K562 (cell line): ENCODE results near the gene CGREF1. TPM values are rescaled to one million over a fixed set of nuclear protein-coding genes. Genes with fewer than 3 reads are reported as not detected.

Experiments
- ESRRB ChIP-seq: fragments of 250-450 bp; sonication (Bioruptor Pico); IDR thresholded peaks from 2 replicates; pipeline ENCODE4 v1.5.0; 2020; ENCODE audit warnings: mild to moderate bottlenecking, moderate library complexity, borderline replicate concordance
- KHSRP ChIP-seq: fragments of 450-650 bp; IDR thresholded peaks from 2 replicates; pipeline ENCODE4 v1.6.1; 2017
- MAX ChIP-seq: sonication (generic); formaldehyde crosslinking; IDR thresholded peaks from 2 replicates; pipeline ENCODE4 v1.9.0; 2022; ENCODE audit warnings: mild to moderate bottlenecking, missing genetic modification reagents
- NBN ChIP-seq: fragments of 450-650 bp; IDR thresholded peaks from 2 replicates; pipeline ENCODE4 v1.6.1; 2016; ENCODE audit warnings: low read depth, mild to moderate bottlenecking
- PCBP1 ChIP-seq: fragments of 200-400 bp; formaldehyde crosslinking; IDR thresholded peaks from 2 replicates; pipeline ENCODE4 v1.6.1; 2018; ENCODE audit warnings: mild to moderate bottlenecking, low read depth, low read length; ENCODE audit not compliant: poor library complexity, severe bottlenecking
- POLR2AphosphoS5 ChIP-seq: IDR thresholded peaks from 2 replicates; pipeline ENCODE4 v1.6.1; 2011; ENCODE audit warnings: mild to moderate bottlenecking, low read depth, low read length, moderate library complexity; ENCODE audit not compliant: control insufficient read depth, insufficient read depth
- POLR3A ChIP-seq: IDR thresholded peaks from 2 replicates; pipeline ENCODE4 v1.6.1; 2011; ENCODE audit warnings: borderline replicate concordance, mild to moderate bottlenecking, moderate library complexity; ENCODE audit not compliant: insufficient read length, insufficient read depth; ENCODE audit errors: extremely low read depth
- SOX6 ChIP-seq: fragments of 450-650 bp; IDR thresholded peaks from 2 replicates; pipeline ENCODE4 v1.6.1; 2014; ENCODE audit warnings: mild to moderate bottlenecking
- USF1 ChIP-seq: sonication (generic); formaldehyde crosslinking; IDR thresholded peaks from 2 replicates; pipeline ENCODE4 v1.9.0; 2022; ENCODE audit warnings: mild to moderate bottlenecking, missing genetic modification reagents
- VEZF1 ChIP-seq: fragments of 200-800 bp; sonication (Bioruptor generic); IDR thresholded peaks from 2 replicates; pipeline ENCODE4 v1.6.1; 2017; ENCODE audit warnings: missing genetic modification characterization, missing compliant biosample characterization
- XRCC3 ChIP-seq: fragments of 450-650 bp; IDR thresholded peaks from 2 replicates; pipeline ENCODE4 v1.6.1; 2017; ENCODE audit warnings: mild to moderate bottlenecking, moderate library complexity
- XRCC5 ChIP-seq: fragments of 200-400 bp; formaldehyde crosslinking; IDR thresholded peaks from 2 replicates; pipeline ENCODE4 v1.6.1; 2017; ENCODE audit warnings: low read depth, mild to moderate bottlenecking, low read length
- ZBTB11 ChIP-seq, 3 experiments: fragments of 200-800 bp in 1 of 3; fragments of 250-450 bp in 1 of 3; fragments of 450-650 bp in 1 of 3; sonication (Bioruptor Pico) in 1 of 3; sonication (Bioruptor generic) in 1 of 3; formaldehyde crosslinking in 1 of 3; IDR thresholded peaks; 2 replicates each; pipeline versions ENCODE4 v1.6.1 to v1.8.0; 2016 to 2022; ENCODE audit warnings: mild to moderate bottlenecking in 2 of 3, missing genetic modification characterization in 2 of 3, missing compliant biosample characterization in 1 of 3, moderate library complexity in 1 of 3
- ZBTB26 ChIP-seq: fragments of 450-650 bp; formaldehyde crosslinking; IDR thresholded peaks from 2 replicates; pipeline ENCODE4 v1.4.0; 2022; ENCODE audit warnings: missing genetic modification characterization
- ZNF354B ChIP-seq: fragments of 250-450 bp; sonication (Bioruptor Pico); IDR thresholded peaks from 2 replicates; pipeline ENCODE4 v1.4.0; 2020
- ZNF584 ChIP-seq: fragments of 200-800 bp; sonication (Bioruptor generic); IDR thresholded peaks from 2 replicates; pipeline ENCODE4 v1.6.1; 2016; ENCODE audit warnings: low read depth, mild to moderate bottlenecking, missing genetic modification characterization, missing compliant biosample characterization
- ZNF668 ChIP-seq: fragments of 250-450 bp; sonication (Bioruptor Pico); IDR thresholded peaks from 2 replicates; pipeline ENCODE4 v1.8.0; 2022; ENCODE audit warnings: mild to moderate bottlenecking, inconsistent platforms
- polyA plus RNA-seq, 8 experiments: library from polyadenylated mRNA; depleted of rRNA in 4 of 8; stranded (reverse) in 5 of 8; unstranded in 3 of 8; fragments of >200 nt; fragmentation: Nextera tagmentation in 2 of 8; fragmentation: Illumina TruSeq in 1 of 8; extraction: Ambion mirVana in 2 of 8; extraction: Trizol in 1 of 8; gene quantifications; 2 replicates each; pipeline versions ENCODE4 v1.2.1 to v1.2.3, GENCODE V29; 2011 to 2014; ENCODE audit warnings: inconsistent platforms in 1 of 8, missing spikeins in 1 of 8
- total RNA-seq, 7 experiments: library from RNA; depleted of rRNA in 6 of 7; stranded (reverse); fragments of >200 nt in 6 of 7; fragmentation: Illumina TruSeq in 2 of 7; extraction: Trizol in 2 of 7; gene quantifications; 2 replicates each; pipeline versions ENCODE4 v1.2.1 to v1.2.3, GENCODE V29; 2011 to 2021; ENCODE audit warnings: low replicate concordance in 1 of 7

CGREF1 gene
- total and polyA plus RNA-seq, 9 of the 15 experiments (the other 6 are each of a cell fraction or from before 2014, with no cell fraction given), result 0.07 to 0.50 (median 0.37) TPM

- peak; percentile 82 for TF ChIP-seq POLR3A
- no peak for TF ChIP-seq ZNF584 (CRISPR knock-in tag)
- 0 out of 2 replicates have a peak, but pooled peaks have one; percentile 37 for TF ChIP-seq XRCC5
- no peak for TF ChIP-seq ZNF354B
- peak; percentile 14 for TF ChIP-seq SOX6
- TF ChIP-seq MAX, result peak; percentile 66
- TF ChIP-seq PCBP1, result no peak
- peak; percentile 14; the same call in 1 of the 2 replicates for TF ChIP-seq ESRRB (CRISPR knock-in tag)
- TF ChIP-seq NBN, result peak; percentile 92; the same call in 1 of the 2 replicates
- TF ChIP-seq ZBTB11 (CRISPR knock-in tag; IDR thresholded peaks at IDR 0.05), result peak in 2 of 3 experiments; percentile 25 to 86; a peak in 3 of 6 replicates
- no peak; the same call in 1 of the 2 replicates for TF ChIP-seq POLR2AphosphoS5
- no peak for TF ChIP-seq ZNF668 (CRISPR knock-in tag)
- TF ChIP-seq KHSRP, result peak; percentile 69
- TF ChIP-seq ZBTB26 (CRISPR knock-in tag), result peak; percentile 12; the same call in 1 of the 2 replicates
- TF ChIP-seq XRCC3, result no peak
- TF ChIP-seq VEZF1 (CRISPR knock-in tag), result peak; percentile 49
- no peak for TF ChIP-seq USF1 (CRISPR knock-in tag)
Measured at GRCh38 chr2:27050996-27051901, 67.7 kb downstream of the CGREF1 start, which contains the start of gene AGBL5 (continued).
